Measurements from ENCODE around the gene SAA1.

GRCh38 chr11:18261721-18262120, 4.3 kb upstream of the SAA1 start:
- no peak for TF ChIP-seq POLR2A (IDR thresholded peaks at IDR 0.05)
- TF ChIP-seq, protein P1, sequence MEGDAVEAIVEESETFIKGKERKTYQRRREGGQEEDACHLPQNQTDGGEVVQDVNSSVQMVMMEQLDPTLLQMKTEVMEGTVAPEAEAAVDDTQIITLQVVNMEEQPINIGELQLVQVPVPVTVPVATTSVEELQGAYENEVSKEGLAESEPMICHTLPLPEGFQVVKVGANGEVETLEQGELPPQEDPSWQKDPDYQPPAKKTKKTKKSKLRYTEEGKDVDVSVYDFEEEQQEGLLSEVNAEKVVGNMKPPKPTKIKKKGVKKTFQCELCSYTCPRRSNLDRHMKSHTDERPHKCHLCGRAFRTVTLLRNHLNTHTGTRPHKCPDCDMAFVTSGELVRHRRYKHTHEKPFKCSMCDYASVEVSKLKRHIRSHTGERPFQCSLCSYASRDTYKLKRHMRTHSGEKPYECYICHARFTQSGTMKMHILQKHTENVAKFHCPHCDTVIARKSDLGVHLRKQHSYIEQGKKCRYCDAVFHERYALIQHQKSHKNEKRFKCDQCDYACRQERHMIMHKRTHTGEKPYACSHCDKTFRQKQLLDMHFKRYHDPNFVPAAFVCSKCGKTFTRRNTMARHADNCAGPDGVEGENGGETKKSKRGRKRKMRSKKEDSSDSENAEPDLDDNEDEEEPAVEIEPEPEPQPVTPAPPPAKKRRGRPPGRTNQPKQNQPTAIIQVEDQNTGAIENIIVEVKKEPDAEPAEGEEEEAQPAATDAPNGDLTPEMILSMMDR (IDR thresholded peaks at IDR 0.05): no peak
